Activated T-cell treated with anti-CD3 and anti-CD28 coated beads, Interleukin-2, amount 50 U/mL, for 48 hours (primary cell): ENCODE measurements around the gene SIPA1.

Experiments
- DNase-seq, 2 experiments: peaks; one replicate each; pipeline ENCODE4 v3.0.0-alpha.2; 2020

The SIPA1 gene

GRCh38 chr11:65637794-65638419 is at the start of gene SIPA1:
Gene SIPA1, plus strand, starts transcription at chr11:65638101. Its CDS starts 2,821 bp downstream, at chr11:65640922.
- DNase-seq, result peak; percentile 80 to 88

- DNase-seq, result peak; percentile 83 to 86
Observed at GRCh38 chr11:65588199-65589054, 49.5 kb upstream of the SIPA1 start.

DNA sequence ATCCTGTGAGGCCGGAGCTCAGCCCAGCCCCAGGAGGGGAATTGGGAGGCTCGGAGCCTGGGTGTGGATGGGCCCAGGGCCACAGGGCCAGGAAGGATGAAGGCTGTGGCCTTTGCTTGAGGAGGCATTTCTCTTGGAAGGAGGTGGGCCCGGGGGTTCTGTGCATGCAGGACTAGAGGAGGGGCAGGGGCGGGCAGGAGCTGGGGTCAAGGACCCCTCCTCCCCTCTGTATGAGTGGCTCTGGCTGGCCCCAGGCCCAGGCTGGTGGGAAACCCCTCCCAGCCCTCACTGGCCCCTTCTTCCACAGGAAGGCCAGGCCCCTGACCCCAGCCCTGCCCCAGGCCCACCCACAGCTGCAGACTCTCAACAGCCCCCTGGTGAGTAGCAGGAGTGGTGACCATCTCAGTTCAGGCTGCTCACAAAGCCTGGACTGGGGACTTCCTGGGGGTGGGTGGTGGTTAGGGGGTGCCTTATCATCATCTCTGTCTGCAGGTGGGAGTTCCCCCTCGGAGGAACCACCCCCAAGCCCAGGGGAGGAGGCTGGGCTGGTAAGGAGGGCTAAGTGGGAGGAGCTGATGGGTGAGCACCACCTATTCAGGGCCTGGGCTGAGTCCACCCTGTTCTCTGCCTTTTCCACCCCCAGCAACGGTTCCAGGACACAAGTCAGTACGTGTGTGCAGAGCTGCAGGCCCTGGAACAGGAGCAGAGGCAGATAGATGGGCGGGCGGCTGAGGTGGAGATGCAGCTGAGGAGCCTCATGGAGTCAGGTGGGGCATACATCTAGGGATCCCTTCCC is 48.3 kb upstream of the SIPA1 start:
- DNase-seq, result peak; percentile 63 to 65

DNA sequence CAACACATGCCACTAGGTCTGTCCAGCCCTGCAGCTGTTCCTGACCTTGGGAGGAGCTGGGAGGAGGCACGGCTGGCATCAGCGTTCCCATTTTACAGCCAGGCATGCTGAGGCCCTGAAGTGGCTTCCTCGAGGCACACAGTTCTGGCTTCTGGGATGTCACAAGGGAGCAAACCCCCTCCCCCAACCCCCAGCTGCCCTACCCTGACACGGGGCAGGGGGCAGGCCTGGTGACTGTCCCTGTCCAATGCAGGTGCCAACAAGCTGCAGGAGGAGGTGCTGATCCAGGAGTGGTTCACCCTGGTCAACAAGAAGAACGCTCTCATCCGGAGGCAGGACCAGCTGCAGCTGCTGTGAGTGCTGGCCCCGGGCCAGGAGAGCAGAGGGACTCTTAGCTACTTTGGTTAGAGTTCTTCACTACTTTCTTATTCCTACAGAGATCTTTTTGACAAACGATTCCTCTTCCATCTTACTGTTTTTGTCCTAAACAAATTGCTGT is 47.6 kb upstream of the SIPA1 start:
- DNase-seq, result no peak

DNA sequence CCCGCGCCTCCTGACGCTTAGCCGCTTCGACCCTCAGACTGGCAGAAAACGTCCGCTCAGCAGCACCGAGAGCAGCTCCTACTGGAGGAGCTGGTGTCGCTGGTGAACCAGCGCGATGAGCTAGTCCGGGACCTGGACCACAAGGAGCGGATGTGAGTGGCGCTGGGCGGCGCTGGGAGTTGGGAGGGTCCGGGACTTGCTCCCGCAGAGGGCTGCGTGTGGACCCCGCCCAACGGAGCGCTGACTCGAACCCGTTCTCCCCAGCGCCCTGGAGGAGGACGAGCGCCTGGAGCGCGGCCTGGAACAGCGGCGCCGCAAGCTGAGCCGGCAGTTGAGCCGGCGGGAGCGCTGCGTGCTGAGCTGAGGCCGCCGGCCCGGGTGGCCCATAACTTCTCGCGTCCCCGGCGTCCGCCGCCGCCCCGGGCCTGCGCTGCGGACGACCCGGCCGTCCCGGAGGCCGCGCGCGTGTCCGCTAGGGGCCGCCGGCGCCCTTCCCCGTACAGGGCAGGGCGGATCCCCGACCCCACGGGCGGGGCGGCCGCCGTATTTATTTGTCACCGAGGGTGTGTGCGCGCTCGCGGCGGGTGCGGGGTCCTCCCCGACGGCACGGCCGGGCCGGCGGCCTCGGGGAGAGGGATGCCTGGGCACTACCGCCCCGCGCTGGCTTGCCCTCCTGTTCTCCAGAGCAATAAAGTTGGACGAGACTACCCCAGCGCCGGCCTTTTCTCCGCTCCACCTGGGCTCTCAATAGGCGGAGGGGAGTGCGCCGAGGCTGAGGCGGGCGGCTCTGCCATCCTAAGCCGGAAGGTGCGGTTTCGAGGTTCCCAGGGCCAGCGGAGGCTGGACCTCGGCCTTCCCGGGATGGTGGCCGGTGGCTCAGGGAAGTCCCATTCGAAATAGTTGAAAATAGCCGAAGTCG is 45.7 kb upstream of the SIPA1 start:
- DNase-seq, result no peak

DNA sequence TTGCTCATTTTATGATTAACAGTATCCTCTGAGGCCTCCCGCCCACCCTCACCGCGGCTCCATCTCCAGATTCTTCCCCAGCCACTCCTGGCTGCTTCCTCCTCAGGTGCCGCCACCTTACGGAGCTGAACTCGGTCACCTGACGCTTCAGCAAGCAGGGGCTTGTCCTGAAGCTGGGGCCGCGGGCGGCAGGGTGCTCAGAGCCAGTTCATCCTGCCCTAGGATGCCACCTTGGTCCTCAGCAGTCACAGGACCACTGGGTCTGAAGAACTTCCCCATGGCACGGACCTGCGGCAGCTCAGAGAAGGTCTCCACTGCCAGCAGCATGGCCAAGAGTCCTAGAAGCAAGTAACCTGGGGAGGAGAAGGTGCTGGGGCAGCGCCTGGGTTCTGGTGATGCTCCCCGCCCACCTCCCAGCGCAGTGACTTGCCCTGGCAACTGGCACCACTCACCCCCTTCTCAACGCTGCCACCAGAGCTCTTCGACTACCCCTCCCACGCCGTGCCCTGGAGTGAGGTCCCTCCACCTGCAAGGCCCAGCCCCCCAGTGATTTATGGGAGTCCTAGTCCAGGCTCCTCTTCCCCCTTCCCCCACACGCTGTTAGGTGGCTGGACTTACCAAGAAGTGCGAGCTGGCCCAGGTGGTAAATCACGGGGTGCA is 44.9 kb upstream of the SIPA1 start:
- no peak for DNase-seq

DNA sequence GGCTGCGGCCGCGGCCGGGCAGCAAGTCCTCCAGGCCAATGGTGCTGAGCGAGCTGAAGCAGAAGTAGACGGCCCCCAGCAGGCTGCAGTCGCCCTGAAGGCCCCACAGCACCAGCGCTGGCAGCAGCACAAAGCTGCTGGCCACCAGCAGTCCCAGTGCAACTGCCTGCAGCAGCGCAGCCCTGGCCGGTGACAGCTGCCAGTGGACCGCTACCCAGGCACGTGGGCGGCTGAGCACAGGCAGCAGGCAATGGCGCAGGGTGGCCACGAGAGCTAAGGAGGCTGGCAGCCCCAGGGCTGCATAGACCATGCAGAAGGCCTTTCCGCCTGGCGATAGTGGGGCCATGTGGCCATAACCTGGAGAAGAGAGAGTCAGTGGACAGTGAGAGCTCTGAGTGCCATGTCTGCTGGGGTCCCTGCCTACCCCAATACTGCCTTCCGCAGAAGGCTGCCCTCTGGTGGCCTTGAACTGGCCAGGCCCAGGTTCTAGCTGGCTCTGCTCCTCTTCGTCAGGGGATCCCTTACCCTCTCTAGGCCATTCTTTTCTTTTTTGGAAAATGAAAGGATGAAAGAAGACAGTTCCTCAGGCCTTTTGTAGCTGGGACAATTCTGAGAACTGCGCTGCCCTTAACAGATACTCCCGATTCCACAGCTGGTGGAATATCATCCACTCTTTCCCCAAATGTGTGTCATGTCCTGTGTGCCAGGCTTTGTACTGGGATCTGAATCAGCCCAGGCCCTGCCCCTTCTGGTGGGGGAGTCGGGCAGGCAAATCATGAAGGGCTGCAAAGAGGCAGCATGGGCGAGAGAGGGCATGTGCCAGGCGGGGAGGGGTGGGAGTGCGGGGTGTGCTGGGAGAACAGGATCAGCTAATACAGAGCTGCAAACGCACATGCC is 44.1 kb upstream of the SIPA1 start:
- DNase-seq, result peak; percentile 56 to 65

- DNase-seq, result no peak
Observed at GRCh38 chr11:65595131-65595530, 42.8 kb upstream of the SIPA1 start.

GRCh38 chr11:65595543-65596281 is 42.2 kb upstream of the SIPA1 start, which contains the start of gene KCNK7:
Gene KCNK7, minus strand, starts transcription at chr11:65595800. Its CDS starts 28 bp downstream, at chr11:65595772.
- no peak for DNase-seq

DNA sequence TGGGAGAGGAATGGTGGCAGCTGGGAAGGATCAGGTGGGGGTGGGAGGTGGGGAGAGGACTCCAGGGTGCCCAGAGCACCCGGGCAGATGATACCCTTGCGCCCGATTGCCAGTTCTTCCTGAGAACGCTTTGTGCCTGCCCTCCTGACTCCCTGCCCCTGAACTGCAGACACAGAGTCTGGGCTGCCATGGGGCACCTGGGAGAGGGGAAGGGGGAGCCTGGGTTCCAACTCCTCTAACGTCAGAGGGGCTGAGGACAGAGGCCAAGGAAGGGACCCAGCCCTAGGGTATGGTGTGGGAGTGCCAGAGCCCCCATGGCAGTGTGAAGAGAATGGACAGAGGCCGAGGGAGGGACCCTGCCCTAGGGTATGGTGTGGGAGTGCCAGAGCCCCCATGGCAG is 41.4 kb upstream of the SIPA1 start:
- no peak for DNase-seq

DNA sequence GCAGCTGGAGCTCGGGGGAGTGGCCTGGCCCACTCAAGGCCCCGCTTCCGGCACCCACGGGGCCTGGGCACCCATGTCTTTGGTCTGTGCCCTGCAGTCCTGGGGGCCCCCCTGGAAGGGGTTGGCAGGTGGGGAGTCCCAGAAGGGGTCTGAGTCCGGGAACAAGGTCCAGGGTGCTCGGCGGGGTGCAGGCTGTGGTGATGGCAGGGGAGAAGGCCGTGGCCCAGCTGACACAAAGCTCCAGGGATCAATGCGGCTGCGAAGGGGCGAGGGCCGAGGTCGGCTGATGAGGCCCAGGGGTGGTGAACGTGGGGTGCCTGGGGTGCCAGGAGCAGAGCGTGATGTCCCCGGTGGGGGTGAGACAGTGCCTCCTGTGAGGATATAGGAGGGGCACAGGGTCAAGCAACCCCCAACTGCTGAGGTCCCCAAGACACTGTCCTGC is 39.6 kb upstream of the SIPA1 start:
- DNase-seq, result no peak

DNA sequence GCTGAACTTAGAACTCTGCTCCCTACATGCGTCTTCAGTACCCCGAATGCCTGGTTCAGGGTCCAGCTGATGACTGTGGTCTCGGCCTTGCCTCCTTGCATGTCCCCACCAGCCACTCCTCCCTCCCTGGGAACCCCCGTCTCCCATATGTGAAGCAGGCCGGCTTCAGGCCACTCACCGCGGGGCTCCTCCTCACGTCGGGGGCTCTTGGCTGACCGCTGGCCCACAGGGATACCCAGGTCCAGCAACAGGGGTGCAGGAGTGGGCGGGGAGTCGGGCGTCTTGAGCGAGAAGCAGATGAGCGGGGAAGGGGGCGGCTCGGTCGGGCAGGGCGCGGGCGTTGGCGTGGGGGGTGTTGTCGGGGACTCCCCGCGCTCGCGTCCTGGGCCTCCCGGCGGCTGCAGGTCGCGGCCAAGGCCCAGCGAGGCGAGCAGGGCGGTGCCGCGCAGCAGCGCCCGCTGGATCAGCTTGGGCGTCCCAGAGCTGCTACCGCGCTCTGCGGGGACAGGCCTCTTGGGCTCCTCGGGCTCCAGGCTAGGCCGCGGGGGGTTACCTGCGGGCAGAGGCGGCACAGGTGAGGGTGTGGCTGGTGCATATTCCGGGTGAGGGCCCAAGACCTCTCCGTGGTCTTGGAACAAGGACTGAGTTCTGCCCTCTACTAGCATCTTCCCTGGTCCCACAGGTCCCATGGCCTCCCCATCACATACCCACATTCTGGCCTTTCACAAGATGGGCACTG is 38.5 kb upstream of the SIPA1 start:
- no peak for DNase-seq

- DNase-seq, result no peak
Observed at GRCh38 chr11:65599955-65600246, 38.0 kb upstream of the SIPA1 start.

- no peak for DNase-seq
Observed at GRCh38 chr11:65604258-65604657, 33.6 kb upstream of the SIPA1 start.

GRCh38 chr11:65606876-65607613 is 30.9 kb upstream of the SIPA1 start:
- peak; percentile 53 to 54 for DNase-seq

GRCh38 chr11:65607614-65608426 is 30.1 kb upstream of the SIPA1 start:
- DNase-seq, result no peak

GRCh38 chr11:65609229-65609628 is 28.7 kb upstream of the SIPA1 start:
- DNase-seq, result no peak
